ENCODE data around the gene ODC1.
"Not testable (repeated sequence)": the region's sequence is repeated elsewhere in the genome, so short reads cannot be mapped to it uniquely, and the experiment has no call there.

The ODC1 gene

DNA sequence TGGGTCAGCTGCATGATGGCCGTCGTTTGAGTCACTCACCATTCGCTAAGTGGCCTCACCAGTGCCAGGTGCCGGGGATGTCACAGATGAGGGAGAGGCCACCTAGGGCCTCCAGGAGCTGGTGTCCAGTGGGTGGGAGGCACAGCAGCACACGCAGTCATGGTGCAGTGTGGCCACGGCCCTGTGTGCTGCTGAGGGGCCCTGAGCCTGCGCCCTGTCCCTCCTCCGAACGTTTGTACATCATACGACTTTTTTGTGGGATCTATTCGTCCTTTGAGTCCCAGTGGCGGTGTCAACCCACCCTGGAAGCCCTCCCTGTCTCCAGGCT is 30.1 kb upstream of the ODC1 start:
- DNase-seq (ENCODE audit: low read depth) = no peak

DNA sequence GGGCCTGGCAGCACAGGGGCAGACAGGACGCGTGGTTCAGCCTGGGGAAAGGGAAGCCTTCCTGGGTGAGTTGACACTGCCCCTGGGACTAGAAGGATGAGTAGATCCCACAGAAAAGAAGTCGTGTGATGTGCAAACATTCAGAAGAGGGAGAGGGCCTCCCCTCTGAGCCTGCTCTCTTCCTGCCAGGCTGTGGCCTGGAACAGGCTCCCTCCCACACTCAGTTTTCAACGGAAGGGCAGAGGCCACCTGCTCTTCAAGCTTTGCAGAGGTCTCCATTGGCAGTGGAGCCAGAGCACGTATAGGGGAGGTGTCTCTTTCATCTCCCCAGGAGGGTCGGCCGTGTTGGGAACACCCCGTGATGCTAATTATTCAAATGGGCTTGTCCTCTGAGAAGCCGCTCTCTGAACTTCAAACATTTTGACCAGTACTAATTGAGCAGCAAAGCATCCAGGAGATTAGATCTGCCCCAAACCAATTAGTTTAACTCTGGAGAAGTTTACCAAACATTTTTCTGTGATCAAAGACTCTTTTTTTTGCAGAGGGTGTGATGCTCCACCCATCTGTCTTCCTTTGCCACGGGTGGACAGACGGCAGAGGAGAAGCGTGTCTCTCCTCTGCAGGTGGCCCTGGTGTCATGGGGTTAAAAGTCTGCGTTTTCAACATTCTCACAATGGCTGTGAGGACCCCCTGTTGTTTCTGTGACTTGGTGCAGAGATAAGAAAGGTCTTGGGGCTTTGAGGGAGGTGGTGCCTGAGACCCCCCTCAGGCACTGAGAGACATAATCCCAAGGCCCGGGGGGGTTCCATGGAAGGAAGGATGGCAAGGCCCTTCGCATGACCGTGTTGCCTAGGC is 29.5 kb upstream of the ODC1 start:
- DNase-seq (ENCODE audit: low read depth) = no peak

DNA sequence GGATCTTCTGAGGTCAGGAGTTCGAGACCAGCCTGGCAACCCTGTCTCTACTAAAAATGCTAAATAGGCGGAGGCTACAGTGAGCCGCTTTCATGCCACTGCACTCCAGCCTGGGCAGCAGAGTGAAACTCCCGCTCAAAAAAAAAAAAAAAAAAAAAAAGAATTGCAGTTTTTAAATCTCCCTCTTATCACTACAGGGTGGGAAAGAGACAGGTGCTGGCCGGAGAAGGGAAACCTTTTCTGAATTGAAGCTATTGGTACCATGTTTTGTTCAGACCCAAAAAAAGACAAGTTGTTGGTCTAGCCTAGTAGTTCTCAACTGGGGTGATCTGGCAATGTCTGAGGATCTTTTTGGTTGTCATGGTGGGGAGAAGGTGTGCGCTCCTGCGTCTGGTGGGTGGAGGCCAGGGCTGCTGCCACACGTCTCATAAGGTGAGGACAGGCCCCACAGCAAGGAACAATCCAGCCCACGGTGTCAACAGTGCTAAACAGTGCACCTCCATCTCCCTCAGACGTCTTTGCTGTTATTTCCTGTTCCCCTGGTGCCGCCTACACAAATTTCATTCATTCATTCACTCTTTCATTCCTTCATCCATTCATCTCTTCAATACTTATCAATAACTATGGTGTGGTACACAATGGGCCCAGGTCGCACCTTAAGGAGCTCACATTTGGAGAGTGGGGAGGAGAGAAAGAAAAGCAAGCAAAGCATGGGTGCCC is 28.8 kb upstream of the ODC1 start:
- no peak for DNase-seq (ENCODE audit: low read depth)

GRCh38 chr2:10475811-10476660 is 27.9 kb upstream of the ODC1 start:
- DNase-seq (ENCODE audit: low read depth) = no peak

DNA sequence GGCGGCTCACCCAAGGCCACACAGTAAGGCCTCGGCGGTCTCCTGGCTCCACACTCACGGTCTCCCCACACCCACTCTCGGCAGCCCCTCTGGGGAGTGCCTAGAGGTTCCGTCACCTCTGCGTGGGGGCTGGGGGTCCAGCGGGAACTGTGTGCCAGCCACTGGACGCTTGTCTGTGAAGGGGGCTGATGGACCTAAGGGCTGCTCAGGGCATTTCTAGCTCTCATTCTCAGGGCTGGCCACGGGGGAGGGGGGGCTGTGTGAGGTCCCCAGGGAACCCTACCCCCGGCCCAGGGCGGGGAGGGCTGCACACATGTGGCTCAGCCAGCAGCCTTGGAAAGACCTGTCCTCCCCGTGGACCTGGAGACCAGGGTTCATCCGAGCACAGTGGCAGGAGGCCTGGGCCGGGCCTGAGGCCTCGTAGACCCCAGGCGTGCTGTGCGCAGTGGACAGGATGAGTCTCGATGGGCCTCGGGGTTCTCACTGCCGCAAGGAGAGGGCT is 27.1 kb upstream of the ODC1 start:
- DNase-seq (ENCODE audit: low read depth) = no peak

GRCh38 chr2:10473121-10473756 is 25.1 kb upstream of the ODC1 start:
- DNase-seq (ENCODE audit: low read depth) = no peak

DNA sequence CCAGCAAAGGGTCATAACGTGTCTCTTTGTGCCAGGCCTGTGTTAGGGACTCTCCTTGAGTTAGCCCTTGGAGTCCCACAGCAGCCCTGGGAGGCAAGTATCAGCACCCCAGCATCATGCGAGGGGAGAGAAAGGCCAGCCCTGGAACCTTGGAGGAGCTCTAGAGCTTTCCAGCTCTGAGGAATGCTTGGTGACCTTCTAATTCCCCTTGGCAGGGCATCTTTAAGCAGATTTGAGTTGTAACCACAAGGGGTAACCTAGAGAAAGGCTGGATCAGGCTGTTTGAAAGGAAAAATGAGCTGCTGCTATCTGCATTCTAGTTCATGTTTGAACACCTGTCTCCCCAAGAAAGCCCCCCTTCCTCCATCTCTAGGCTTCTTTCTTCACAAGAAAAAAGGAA is 23.8 kb upstream of the ODC1 start:
- DNase-seq (ENCODE audit: low read depth) = no peak

DNA sequence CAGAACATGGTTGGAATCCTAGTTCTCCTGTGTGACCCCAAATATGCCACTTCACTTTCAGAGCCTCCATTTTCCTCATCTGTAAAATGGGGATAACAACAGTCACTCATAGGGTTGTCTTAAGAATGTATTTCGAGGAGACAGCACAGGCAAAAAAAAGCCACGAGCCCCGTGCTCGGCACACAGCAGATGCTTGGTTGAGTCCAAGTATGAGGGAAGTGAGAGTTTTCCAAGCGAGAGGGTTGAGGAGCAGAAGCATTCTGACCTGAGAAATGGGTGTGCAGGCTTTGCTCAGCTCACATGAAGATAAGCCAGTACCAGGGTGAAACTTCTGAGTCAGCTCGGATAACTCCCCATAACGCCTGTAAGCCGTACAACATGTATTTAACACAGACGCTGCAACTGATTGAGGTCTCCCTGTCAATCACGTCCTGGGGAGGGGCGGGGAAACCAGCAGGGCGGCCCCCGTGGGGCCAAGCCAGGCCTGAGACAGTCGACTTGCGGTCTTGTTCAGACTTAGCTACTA is 23.0 kb upstream of the ODC1 start:
- no peak for DNase-seq (ENCODE audit: low read depth)

- DNase-seq (ENCODE audit: low read depth) = no peak
These were observed 22.0 kb upstream of the ODC1 start for GRCh38 chr2:10469955-10470608.

DNA sequence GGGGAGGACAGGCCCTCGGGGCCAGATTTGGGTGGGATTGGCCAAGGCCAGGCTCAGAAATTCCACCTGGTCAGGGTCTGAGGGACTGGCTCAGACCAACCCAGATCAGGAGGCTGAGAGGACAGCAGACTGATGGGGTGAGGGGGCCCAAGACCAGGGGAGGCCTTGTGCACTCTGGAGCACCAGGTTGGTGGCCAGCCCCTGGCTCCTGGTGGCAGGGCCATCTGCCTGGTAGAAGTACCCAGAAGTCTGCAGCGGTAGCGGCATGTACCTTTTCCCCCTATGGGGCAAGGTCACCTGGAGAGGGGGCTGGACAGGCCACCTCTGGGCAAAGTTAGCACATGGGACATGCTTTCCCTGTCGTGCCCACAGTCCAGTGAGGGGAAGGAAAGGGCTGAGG is 21.2 kb upstream of the ODC1 start:
- DNase-seq (ENCODE audit: low read depth) = no peak

- DNase-seq (ENCODE audit: low read depth) = no peak
These were observed 19.3 kb upstream of the ODC1 start for GRCh38 chr2:10467401-10467800.

- no peak for DNase-seq (ENCODE audit: low read depth)
These were observed 18.7 kb upstream of the ODC1 start for GRCh38 chr2:10466801-10467200.

GRCh38 chr2:10465910-10466309 is 17.8 kb upstream of the ODC1 start:
- DNase-seq (ENCODE audit: low read depth) = no peak

DNA sequence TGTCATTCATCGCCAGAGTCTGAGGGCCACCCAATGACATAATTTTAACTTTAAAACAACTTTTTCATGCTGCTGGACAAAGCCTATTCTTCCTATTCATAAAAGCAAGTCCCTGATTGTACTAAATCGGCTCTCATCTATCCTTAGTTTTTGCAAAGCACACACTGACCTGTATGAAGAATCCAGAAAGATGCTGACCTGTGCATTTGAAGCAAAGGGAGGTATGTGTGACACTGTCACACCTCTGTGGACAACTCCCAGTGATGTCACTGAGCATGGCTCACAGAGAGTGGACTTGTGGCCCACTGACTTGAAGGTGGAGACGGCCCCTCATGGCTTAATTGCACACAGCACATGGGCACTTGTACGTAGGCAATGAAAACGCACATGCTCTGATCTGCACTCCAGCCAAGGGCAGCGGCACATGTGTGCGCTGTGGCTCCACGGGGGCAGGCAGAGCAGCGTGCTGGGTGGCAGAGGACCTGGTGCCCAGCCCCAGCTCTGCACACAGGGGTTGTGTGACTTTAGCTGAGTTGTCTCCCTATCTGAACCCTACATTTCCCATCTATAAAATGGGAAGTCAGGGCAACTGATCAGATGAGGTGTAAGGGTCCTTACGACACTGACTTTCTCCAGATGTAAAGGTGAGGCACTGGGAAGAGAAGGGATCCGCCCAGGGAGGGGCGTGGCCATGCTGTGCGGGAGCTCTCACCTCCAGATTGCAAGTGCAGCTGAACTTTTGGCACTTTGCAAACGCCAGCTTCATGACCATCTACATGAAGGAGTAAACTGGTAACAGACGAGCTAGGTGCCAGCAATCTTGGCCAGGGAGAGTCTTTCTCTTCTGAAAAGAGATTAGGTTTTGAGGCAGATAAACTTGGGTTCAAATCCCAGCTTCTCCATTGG is 14.3 kb upstream of the ODC1 start:
- DNase-seq (ENCODE audit: low read depth) = no peak

- no peak for DNase-seq (ENCODE audit: low read depth)
These were observed 12.3 kb upstream of the ODC1 start for GRCh38 chr2:10460366-10460796.

DNA sequence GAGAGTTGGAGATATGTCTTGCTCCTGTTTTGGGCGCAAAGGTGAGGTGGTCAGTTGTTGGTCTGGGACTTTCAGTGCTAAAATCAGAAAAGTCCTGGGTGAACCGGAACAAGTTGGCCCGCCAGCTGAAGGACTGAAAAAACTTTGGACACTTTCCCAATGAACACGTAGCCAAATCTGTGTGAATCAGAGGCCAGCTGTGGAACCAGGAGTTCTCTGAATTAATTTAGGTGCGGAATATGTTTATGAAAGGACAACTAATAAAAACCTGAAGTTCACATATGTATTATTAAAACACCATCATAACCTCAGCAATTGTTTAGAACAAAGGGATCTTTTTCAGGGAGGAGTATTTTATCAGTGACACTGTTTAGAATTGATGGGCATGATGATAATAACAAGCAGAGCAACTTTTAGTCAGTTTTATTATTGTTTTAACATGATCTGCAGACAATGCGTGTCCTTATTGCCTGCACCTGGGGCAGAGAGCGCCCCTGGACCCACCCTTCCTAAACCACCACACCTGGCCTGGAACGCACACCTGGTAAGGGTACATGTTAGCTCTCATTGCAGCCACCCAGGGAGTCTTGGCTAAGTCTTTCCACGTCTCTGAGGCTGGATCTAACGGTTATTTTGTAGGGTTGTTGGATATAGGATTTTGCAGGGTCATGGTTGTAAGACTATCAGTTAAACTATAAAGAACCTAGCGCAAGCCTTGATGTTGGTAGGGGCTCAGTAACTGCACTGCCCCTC is 9.9 kb upstream of the ODC1 start:
- no peak for DNase-seq (ENCODE audit: low read depth)

- DNase-seq (ENCODE audit: low read depth) = not testable (repeated sequence)
These were observed 9.1 kb upstream of the ODC1 start for GRCh38 chr2:10457195-10457594.

DNA sequence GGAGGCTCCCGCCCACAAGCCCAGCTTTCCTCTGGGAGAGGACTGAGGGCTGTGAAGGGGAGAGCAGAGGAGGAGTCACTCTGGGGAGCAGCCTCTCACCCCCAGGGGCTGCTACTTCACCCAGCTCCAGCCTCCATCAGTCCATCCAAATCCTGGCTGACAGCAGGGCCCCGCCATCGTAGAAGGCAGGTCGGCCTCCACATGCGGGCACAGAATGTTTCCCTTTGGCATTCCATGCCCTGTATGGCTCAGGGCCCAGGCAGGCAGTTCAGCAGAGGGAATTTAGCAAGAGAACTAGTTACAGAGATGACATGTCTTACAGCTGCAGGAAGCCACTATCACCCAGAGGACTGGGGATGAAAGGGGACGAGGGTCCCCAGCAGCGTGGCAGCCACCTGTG is 6.4 kb upstream of the ODC1 start:
- DNase-seq (ENCODE audit: low read depth) = no peak

- DNase-seq (ENCODE audit: low read depth) = no peak
These were observed 5.8 kb upstream of the ODC1 start for GRCh38 chr2:10453905-10454298.
